IPS DF 6.9 (cell line): ENCODE data around the gene PRCD.
"Not testable (repeated sequence)": the region's sequence is repeated elsewhere in the genome, so short reads cannot be mapped to it uniquely, and the experiment has no call there.

Experiments
- DNase-seq: peaks from one replicate; pipeline ENCODE4 v3.0.0-alpha.2; 2013; ENCODE audit warnings: low read depth, low spot score
- H3K27ac ChIP-seq: one replicate; pipeline ENCODE4 v1.5.1; 2013; ENCODE audit warnings: low read length, control low read depth
- H3K27me3 ChIP-seq: 2 replicates; pipeline ENCODE4 v1.6.1; 2013; ENCODE audit warnings: mild to moderate bottlenecking, low read length; ENCODE audit not compliant: control insufficient read depth, insufficient read depth
- H3K36me3 ChIP-seq: 2 replicates; pipeline ENCODE4 v1.6.1; 2013; ENCODE audit warnings: low read length; ENCODE audit not compliant: control insufficient read depth, insufficient read depth
- H3K4me1 ChIP-seq: 2 replicates; pipeline ENCODE4 v1.6.1; 2013; ENCODE audit warnings: low read length; ENCODE audit not compliant: control insufficient read depth, insufficient read depth
- H3K4me3 ChIP-seq: 2 replicates; pipeline ENCODE4 v1.5.1; 2013; ENCODE audit warnings: mild to moderate bottlenecking, low read length
- H3K9me3 ChIP-seq: 2 replicates; pipeline ENCODE4 v1.6.1; 2013; ENCODE audit warnings: low read length, inconsistent platforms; ENCODE audit not compliant: control insufficient read depth, insufficient read depth
- WGBS: extraction: QIAGEN DNeasy Blood & Tissue Kit; methylation state at CpG from one replicate; pipeline ENCODE4 v1.1.7; 2013; ENCODE audit warnings: mixed read lengths, missing lambda C conversion rate; ENCODE audit not compliant: insufficient read length, insufficient coverage; 5-methylcytosine and 5-hydroxymethylcytosine counted together

The PRCD gene

DNA sequence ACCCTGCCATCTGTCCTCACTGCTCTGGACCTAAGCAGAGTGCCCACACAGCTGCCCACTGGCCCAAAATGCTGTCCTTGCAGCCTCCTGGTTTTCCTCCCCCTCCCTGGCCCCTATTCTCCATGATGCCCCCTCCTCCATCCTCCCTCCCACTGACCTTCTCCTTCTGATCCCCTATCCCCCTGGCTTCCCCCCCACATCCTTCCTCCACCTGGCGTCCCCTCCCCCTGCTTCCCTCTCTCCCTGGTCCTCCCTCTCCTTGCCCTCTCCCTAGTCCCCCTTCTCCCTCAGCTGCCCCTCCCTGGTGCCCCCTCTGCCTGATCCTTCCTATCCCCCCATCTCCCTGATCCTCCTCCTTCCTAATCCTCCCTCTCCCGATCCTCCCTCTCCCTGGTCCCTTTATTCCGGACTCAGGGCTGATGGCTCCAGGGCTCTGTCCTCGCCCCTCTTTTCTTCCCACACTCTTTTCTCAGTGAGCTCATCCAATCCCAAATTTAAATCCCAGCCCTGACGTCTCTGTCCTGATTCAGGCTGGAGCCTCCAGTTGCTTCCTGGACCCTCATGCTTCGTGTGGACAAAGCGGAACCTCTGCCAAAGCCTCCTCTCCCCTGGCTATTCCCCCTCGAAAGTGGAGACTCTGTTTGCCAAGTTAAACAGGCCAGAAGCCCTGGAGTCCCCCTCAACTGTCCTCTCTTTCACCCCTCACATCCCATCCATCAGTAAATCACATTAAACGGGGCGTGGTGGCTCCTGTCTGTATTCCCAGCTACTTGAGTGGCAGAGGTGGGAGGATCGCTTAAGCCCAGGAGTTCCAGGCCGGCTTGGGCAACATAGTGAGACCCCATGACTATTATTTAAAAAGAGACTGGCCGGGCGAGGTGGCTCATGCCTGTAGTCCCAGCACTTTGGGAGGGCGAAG, 20.5 kb upstream of the PRCD start:
- Histone ChIP-seq H3K9me3 (no peaks in the 10 kb centered on the region), H3K36me3 (no peaks in the 10 kb centered on the region), H3K4me3 (no peak overlapping the region), H3K4me1 (0 out of 2 replicates have a peak, but pooled peaks cover 1% of the 10 kb centered on the region), H3K27ac (no peak overlapping the region), H3K27me3 (no peaks in the 10 kb centered on the region)
- no CpG with 5 or more reads among the region's 15 CpGs for WGBS
- no peak for DNase-seq

DNA sequence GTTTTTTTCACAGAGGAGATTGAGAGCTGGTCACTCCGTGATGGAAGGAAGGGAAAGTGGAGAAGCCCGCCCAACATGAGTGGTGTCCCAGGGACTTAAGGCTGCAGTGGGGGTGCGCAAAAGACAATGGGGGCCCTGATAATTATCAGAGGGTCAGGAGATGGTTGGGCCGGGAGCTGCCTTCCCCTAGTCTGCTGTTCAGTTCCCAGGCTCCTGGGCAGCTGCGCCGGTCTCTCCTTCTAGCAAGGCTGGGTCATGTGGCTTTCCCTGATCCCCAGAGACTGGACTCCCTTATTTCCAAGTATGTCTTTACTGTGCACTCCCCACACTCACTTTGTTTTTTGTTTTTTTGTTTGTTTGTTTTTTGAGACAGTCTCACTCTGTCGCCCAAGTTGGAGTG, 18.6 kb upstream of the PRCD start:
- Histone ChIP-seq H3K9me3 (no peaks in the 10 kb centered on the region), H3K4me1 (0 out of 2 replicates have a peak, but pooled peaks cover 1% of the 10 kb centered on the region), H3K36me3 (no peaks in the 10 kb centered on the region), H3K27ac (no peak overlapping the region), H3K4me3 (no peak overlapping the region), H3K27me3 (no peaks in the 10 kb centered on the region)
- no CpG with 5 or more reads among the region's 7 CpGs for WGBS
- DNase-seq = no peak

DNA sequence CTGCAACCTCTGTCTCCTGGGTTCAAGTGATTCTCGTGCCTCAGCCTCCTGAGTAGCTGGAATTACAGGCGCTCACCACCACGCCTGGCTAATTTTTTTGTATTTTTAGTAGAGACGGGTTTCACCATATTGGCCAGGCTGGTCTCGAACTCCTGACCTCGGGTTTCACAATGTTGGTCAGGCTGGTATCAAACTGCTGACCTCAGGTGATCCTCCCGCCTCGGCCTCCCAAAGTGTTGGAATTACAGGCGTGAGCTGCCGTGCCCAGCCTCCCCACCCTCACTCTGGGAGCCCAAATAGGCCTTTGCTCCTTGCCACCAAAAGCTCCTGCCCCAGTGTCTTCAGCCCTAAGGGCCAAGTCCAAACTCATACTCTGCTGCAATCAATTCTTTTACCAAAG, 18.2 kb upstream of the PRCD start:
- not testable (repeated sequence) for H3K4me3 ChIP-seq, H3K36me3 ChIP-seq, H3K27ac ChIP-seq, H3K27me3 ChIP-seq, DNase-seq, H3K4me1 ChIP-seq, H3K9me3 ChIP-seq
- no CpG with 5 or more reads among the region's 10 CpGs for WGBS

DNA sequence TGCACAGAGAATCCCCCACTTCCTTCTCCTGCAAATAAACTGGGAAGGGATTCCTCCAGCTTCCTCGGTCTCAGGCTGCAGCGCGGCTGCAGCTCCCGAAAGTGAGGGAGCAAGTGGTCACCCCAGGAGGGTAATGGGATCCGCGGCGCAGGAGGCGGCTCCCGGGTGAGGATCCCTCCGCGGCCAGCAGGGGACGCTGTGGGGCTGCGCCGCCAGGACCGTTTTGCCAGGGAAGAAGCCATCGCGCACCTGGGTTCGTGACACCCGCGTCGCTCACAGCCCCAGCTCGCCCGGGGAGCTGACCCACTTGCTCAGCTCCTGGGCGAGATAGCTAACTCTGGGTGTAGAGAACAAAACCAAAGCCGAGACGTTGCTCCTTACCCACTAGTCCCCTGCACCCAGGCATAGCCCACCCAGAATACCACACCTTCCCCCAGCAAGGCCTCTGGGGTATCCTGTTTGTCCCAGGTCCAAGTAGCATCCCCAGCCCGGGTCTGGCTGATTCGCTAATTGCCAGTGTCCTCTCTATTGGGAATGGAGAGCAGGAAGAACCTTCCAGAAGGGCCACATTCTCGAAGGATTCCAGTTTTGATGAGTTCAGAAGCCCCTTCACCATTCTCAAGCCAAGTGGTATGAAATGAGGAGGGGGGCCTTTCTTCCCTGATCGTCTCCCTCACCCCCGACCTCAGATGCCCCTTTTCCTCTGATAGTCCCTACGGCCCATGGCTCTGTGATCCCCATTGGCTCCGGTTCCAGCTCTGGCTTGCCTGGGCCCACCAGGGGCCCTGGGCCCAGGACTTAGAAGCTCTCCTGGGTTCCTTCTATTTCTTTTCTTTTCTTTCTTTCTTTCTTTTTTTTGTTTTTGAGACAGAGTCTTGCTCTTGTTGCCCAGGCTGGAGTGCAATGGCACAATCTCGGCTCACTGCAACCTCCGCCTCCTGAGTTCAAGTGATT, 16.5 kb upstream of the PRCD start:
- H3K4me3 ChIP-seq = no peak overlapping the region
- WGBS = no CpG with 5 or more reads among the region's 35 CpGs
- no peak for DNase-seq
- no peaks in the 10 kb centered on the region for H3K9me3 ChIP-seq
- no peaks in the 10 kb centered on the region for H3K27me3 ChIP-seq
- peaks cover 1% of the 10 kb centered on the region; the same call in 1 of the 2 replicates for H3K4me1 ChIP-seq
- H3K27ac ChIP-seq = no peak overlapping the region
- no peaks in the 10 kb centered on the region for H3K36me3 ChIP-seq

DNA sequence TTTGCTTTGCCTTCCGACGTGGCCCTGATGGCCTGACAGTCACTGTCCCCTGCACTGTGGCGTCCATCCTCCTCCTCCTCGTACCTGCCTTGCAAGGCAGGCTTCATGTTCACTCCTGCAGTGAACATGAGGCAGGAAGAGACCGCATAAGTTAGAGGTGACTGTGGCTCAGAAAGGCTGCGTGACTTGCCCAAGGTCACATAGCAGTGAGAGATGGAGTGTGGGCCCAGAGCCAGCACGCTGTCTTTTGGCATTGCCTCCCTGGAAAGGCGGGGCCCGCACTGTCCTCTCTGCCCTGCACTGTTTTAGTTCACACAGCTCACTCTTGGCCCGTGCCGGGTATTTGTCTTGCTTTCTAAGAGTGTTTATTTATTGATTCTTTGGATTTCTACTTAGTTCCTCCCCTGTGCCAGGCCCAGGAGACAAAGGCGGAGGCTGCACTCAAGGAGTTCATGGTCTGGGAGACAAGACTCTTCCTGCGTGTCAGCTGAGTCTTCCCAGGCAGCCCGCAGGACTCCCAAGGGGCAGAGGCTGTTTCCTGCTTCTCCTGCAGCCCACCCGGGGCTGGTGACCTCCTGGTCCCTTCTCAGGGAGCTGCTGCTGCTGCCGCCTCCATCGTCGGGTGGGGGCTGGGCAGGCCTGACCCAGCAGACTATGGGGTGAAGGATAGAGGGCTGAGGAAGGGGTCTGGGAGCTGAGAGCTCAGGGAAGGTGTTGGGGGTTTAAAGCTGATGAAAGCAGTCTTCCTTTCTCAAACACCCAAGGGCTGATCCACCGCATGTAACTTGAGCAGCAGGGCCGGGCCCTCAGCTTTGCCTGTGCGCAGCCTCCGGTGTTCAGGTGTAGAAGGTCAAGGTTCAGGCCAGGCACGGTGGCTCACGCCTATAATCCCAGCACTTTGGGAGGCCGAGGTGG, 15.0 kb upstream of the PRCD start:
- no peaks in the 10 kb centered on the region for H3K9me3 ChIP-seq
- no peak overlapping the region for H3K27ac ChIP-seq
- no CpG with 5 or more reads among the region's 25 CpGs for WGBS
- H3K4me1 ChIP-seq = peaks cover 5% of the 10 kb centered on the region
- no peak overlapping the region for H3K4me3 ChIP-seq
- no peak for DNase-seq
- H3K27me3 ChIP-seq = no peaks in the 10 kb centered on the region
- H3K36me3 ChIP-seq = no peaks in the 10 kb centered on the region

DNA sequence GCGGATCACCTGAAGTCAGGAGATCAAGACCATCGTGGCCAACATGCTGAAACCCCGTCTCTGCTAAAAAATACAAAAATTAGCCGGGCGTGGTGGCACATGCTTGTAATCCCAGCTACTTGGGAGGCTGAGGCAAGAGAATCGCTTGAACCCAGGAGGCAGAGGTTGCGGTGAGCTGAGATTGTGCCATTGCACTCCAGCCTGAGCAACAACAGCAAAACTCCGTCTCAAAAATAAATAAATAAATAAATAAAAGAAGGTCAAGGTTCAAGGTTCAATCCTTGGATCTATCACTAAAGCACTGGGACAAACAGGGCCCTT, 14.4 kb upstream of the PRCD start:
- no CpG with 5 or more reads among the region's 8 CpGs for WGBS
- not testable (repeated sequence) for H3K36me3 ChIP-seq, H3K27ac ChIP-seq, H3K4me1 ChIP-seq, H3K27me3 ChIP-seq, H3K4me3 ChIP-seq, DNase-seq, H3K9me3 ChIP-seq

DNA sequence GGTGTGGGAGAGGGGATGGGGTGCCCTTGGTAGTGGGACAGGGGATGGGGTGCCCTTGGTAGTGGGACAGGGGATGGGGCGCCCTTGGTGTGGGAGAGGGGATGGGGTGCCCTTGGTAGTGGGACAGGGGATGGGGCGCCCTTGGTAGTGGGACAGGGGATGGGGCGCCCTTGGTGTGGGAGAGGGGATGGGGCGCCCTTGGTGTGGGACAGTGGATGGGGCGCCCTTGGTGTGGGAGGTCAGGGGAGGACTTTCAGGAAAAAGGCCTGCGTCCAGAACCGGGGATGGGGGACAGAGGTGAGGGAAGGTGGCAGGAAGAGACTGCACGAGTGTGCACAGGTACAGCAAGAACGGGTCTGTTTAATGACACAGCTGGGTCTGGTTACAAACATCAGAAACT, 12.8 kb upstream of the PRCD start:
- not testable (repeated sequence) for H3K9me3 ChIP-seq, H3K27me3 ChIP-seq, H3K36me3 ChIP-seq, H3K27ac ChIP-seq, H3K4me1 ChIP-seq, H3K4me3 ChIP-seq, DNase-seq
- no CpG with 5 or more reads among the region's 9 CpGs for WGBS

DNA sequence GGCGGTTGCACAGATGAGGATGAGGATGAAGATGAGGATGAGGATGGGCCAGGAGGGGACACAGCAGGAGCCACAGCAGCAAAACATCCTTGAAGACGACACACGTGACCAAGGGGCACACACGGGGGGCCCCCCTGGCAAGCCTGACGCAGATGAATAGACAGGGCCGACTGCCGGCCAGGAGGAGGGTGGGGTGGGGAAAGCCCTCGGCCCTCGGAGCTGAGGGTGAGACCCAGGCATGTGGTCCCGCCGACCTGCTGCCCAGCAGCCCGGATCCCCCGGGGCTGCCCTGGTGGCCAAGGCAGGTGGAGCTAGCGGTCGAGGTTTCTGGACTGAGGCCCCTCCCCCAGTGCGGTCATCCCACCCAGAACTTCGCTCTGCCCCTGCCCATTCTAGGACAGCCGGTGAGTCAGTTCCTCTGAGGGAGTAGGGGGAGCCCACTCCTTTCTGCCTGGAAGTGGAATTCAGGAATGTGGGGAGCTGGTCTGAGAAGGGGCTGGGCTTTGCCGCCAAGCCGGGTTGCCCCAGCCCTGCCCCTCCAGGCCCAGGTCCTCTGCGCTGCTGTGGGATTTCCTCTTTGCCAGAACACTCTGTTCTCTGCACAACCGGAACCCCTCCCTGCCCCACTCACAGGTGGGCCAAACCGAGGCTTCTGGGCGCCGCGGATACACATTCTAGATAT, 12.3 kb upstream of the PRCD start:
- H3K4me1 ChIP-seq = peaks cover 5% of the 10 kb centered on the region
- H3K9me3 ChIP-seq = no peaks in the 10 kb centered on the region
- no peak overlapping the region for H3K4me3 ChIP-seq
- no peak overlapping the region for H3K27ac ChIP-seq
- DNase-seq = no peak
- H3K27me3 ChIP-seq = no peaks in the 10 kb centered on the region
- WGBS = no CpG with 5 or more reads among the region's 26 CpGs
- H3K36me3 ChIP-seq = no peaks in the 10 kb centered on the region; the same call in 1 of the 2 replicates

DNA sequence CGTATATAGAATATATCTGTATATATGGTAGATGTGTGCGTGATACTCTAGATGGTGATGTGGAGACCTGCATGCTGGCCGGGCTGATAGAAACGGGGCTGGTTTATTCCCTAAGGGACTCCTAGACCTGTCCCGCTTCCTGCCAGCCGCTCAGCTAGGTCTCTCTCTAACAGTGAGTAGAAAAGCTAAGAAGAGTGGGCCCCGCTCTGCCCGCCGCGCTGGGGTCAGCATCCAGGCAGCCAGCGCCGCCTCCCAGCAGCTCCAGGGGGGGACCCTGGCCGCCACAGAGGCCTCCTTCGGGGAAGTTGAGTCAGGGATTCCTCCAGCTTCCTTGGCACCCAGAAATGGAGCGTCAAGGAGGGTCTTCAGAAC, 11.7 kb upstream of the PRCD start:
- peaks cover 5% of the 10 kb centered on the region for H3K4me1 ChIP-seq
- H3K9me3 ChIP-seq = no peaks in the 10 kb centered on the region
- H3K27me3 ChIP-seq = no peaks in the 10 kb centered on the region
- no CpG with 5 or more reads among the region's 15 CpGs for WGBS
- no peak for DNase-seq
- no peaks in the 10 kb centered on the region; the same call in 1 of the 2 replicates for H3K36me3 ChIP-seq
- no peak overlapping the region for H3K27ac ChIP-seq
- no peak overlapping the region for H3K4me3 ChIP-seq
